Panc1 (cell line): Measurements from ENCODE around the gene EMX2. TPM values are rescaled to one million over a fixed set of nuclear protein-coding genes. Genes with fewer than 3 reads are reported as not detected.

Source experiments
- ATAC-seq: fragments of 200-7000 bp; cut with Tn5 transposase; 2 replicates; pipeline ENCODE4 v1.9.1; 2020; ENCODE audit warnings: mild to moderate bottlenecking, moderate library complexity
- BruUV-seq: library from RNA; stranded (reverse); fragments of 400-500 nt; replicated peaks from 2 replicates; lab custom pipeline; 2021; lab: Mats Ljungman, UMichigan
- CTCF ChIA-PET: fragments of 300-600 bp; sonication (Branson Sonifier 250); formaldehyde crosslinking; loops from one replicate; lab custom pipeline; 2022; ENCODE audit warnings: antibody characterized with exemption; lab: Charles Lee
- POLR2A ChIA-PET: fragments of 300-600 bp; sonication (Branson Sonifier 250); formaldehyde crosslinking; loops from one replicate; lab custom pipeline; 2022; ENCODE audit warnings: antibody characterized with exemption; lab: Charles Lee
- DNase-seq: peaks from one replicate; pipeline ENCODE4 v3.0.0-alpha.2; 2010; ENCODE audit warnings: low read depth, low spot score
- H3K27ac ChIP-seq: 2 replicates; pipeline ENCODE4 v1.5.1; 2011; ENCODE audit warnings: mild to moderate bottlenecking, low read length, inconsistent platforms
- H3K27me3 ChIP-seq: fragments of 200-500 bp; sonication (Bioruptor generic); 2 replicates; pipeline ENCODE4 v1.6.0; 2014; ENCODE audit warnings: low read length, inconsistent platforms; ENCODE audit not compliant: control insufficient read depth, insufficient read depth
- H3K36me3 ChIP-seq: fragments of 200-500 bp; sonication (Bioruptor generic); 2 replicates; pipeline ENCODE4 v1.5.1; 2014; ENCODE audit warnings: inconsistent platforms, mild to moderate bottlenecking, low read length, moderate library complexity; ENCODE audit not compliant: control insufficient read depth, insufficient read depth
- H3K4me1 ChIP-seq: 2 replicates; pipeline ENCODE4 v1.5.1; 2011; ENCODE audit warnings: inconsistent platforms, mild to moderate bottlenecking, low read length, moderate library complexity; ENCODE audit not compliant: control insufficient read depth, insufficient read depth
- H3K4me3 ChIP-seq, 2 experiments: 2 replicates each; pipeline ENCODE4 v1.5.1; 2011 to 2012; ENCODE audit warnings: low read depth in 2 of 2, low read length in 2 of 2, mild to moderate bottlenecking in 2 of 2, inconsistent platforms in 1 of 2, moderate library complexity in 1 of 2
- H3K9me3 ChIP-seq: fragments of 200-500 bp; sonication (Bioruptor generic); 2 replicates; pipeline ENCODE4 v1.5.1; 2014; ENCODE audit warnings: low read depth, mild to moderate bottlenecking, inconsistent platforms, low read length, moderate library complexity; ENCODE audit not compliant: control insufficient read depth, insufficient read depth
- SIN3A ChIP-seq: IDR thresholded peaks from 2 replicates; pipeline ENCODE4 v1.6.1; 2012; ENCODE audit warnings: low read depth, mild to moderate bottlenecking, low read length, moderate library complexity, borderline replicate concordance; ENCODE audit not compliant: insufficient read depth
- TCF7L2 ChIP-seq: IDR thresholded peaks from 2 replicates; pipeline ENCODE4 v1.6.1; 2011; ENCODE audit warnings: mild to moderate bottlenecking, low read depth, low read length, inconsistent platforms
- in situ Hi-C: cut with HindIII; loops from 2 replicates; pipeline ENCODE4 v1.10.0; 2016; ENCODE audit warnings: low sequenced_read_pairs, low pct_unique_long_range_greater_than_20kb
- intact Hi-C: fragments of 100-400 bp; cut with micrococcal nuclease; formaldehyde crosslinking; loops from one replicate; pipeline ENCODE4 v1.10.0; 2022; ENCODE audit not compliant: unreplicated experiment
- total RNA-seq: library from RNA; stranded (reverse); gene quantifications from one replicate; pipeline ENCODE4 v1.2.1, GENCODE V29; 2021; ENCODE audit not compliant: unreplicated experiment
- TF ChIP-seq, protein P1 (sequence below): fragments of 450-650 bp; IDR thresholded peaks from 2 replicates; pipeline ENCODE4 v1.5.1; 2017; ENCODE audit warnings: mild to moderate bottlenecking
- TF ChIP-seq, protein P2 (sequence below), 2 experiments: IDR thresholded peaks; 2 replicates each; pipeline ENCODE4 v1.6.1; 2011 to 2012; ENCODE audit warnings: low read depth in 2 of 2, control low read depth in 1 of 2, low read length in 1 of 2, mild to moderate bottlenecking in 1 of 2, moderate library complexity in 1 of 2; ENCODE audit not compliant: insufficient read depth in 1 of 2

EMX2 gene
- total RNA-seq, 1 experiment from 2014 or later, result not detected

DNA sequence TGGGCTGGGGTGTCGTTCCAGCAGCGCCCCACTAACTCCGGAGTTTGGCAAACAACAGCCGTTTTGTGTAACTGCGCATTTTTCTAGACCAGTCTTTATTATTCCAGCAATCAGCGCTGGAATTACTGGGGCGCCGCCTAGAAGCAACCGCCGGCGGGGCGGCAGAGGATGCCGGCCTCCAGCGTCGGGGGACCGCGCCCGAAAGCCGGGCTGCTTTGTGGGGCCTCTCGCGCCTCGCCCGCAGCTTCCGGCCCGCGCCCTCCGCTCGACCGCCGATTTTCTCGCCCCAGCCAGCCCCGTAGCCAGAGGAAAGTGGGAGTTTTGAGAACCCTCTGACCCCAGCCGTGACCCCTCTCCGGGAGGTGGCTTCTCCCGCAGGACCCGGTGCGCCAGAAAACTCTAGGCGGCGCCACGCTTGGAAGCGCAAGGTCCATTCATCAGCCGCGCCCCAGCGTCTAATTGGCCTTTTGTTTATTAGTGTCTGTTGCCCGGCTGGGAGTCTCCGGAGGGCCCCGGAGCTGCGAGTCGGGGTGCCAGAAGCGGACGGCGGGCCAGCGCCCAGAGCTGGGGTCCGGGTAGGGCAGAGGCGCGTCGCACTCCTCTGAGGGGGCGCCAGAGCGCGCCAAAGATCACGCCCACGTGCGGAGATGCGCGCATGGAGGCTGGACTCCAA, 10.7 kb downstream of the EMX2 start:
- in situ Hi-C loops, result no loop called here
- intact Hi-C loops, result no loop called here
- Histone ChIP-seq H3K27ac (no peak overlapping the region), H3K4me1 (no peaks in the 10 kb centered on the region), H3K27me3 (peaks cover 52% of the 10 kb centered on the region), H3K4me3 (no peak overlapping the region), H3K36me3 (no peaks in the 10 kb centered on the region; the same call in 1 of the 2 replicates), H3K9me3 (no peaks in the 10 kb centered on the region)
- BruUV-seq, result no TSS peak
- no peak for TF ChIP-seq SIN3A
- no peak for TF ChIP-seq TCF7L2
- TF ChIP-seq, protein P1, sequence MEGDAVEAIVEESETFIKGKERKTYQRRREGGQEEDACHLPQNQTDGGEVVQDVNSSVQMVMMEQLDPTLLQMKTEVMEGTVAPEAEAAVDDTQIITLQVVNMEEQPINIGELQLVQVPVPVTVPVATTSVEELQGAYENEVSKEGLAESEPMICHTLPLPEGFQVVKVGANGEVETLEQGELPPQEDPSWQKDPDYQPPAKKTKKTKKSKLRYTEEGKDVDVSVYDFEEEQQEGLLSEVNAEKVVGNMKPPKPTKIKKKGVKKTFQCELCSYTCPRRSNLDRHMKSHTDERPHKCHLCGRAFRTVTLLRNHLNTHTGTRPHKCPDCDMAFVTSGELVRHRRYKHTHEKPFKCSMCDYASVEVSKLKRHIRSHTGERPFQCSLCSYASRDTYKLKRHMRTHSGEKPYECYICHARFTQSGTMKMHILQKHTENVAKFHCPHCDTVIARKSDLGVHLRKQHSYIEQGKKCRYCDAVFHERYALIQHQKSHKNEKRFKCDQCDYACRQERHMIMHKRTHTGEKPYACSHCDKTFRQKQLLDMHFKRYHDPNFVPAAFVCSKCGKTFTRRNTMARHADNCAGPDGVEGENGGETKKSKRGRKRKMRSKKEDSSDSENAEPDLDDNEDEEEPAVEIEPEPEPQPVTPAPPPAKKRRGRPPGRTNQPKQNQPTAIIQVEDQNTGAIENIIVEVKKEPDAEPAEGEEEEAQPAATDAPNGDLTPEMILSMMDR, result no peak; the same call in 1 of the 2 replicates
- DNase-seq, result no peak
- no peak for ATAC-seq
- ChIA-PET CTCF (no interaction called here), POLR2A (no interaction called here)

DNA sequence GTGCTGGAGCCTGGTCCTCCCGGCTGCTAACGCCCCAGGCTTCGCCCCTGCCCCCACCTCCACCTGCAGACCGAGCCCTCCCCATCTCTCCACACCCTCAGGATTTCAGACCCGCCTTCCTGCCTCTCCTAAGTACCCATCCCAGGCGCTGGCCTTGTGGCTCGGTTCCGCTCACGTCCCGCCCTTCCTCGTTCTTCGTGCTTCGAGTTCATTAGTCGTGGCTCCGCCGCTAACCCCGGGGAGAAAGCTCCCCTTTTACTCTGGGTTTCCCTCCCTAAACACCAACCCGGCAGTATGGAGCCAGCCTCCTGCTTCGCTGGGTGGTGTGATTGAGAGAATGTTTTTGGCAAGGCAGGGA, 11.2 kb downstream of the EMX2 start:
- Histone ChIP-seq H3K4me3 (no peak overlapping the region), H3K4me1 (no peaks in the 10 kb centered on the region), H3K9me3 (no peaks in the 10 kb centered on the region), H3K36me3 (no peaks in the 10 kb centered on the region; the same call in 1 of the 2 replicates), H3K27ac (no peak overlapping the region), H3K27me3 (peaks cover 48% of the 10 kb centered on the region)
- DNase-seq, result no peak
- POLR2A ChIA-PET, result no interaction called here
- intact Hi-C loops, result no loop called here
- TF ChIP-seq, protein P1, result no peak; the same call in 1 of the 2 replicates
- TF ChIP-seq SIN3A, result no peak
- TF ChIP-seq, protein P2, sequence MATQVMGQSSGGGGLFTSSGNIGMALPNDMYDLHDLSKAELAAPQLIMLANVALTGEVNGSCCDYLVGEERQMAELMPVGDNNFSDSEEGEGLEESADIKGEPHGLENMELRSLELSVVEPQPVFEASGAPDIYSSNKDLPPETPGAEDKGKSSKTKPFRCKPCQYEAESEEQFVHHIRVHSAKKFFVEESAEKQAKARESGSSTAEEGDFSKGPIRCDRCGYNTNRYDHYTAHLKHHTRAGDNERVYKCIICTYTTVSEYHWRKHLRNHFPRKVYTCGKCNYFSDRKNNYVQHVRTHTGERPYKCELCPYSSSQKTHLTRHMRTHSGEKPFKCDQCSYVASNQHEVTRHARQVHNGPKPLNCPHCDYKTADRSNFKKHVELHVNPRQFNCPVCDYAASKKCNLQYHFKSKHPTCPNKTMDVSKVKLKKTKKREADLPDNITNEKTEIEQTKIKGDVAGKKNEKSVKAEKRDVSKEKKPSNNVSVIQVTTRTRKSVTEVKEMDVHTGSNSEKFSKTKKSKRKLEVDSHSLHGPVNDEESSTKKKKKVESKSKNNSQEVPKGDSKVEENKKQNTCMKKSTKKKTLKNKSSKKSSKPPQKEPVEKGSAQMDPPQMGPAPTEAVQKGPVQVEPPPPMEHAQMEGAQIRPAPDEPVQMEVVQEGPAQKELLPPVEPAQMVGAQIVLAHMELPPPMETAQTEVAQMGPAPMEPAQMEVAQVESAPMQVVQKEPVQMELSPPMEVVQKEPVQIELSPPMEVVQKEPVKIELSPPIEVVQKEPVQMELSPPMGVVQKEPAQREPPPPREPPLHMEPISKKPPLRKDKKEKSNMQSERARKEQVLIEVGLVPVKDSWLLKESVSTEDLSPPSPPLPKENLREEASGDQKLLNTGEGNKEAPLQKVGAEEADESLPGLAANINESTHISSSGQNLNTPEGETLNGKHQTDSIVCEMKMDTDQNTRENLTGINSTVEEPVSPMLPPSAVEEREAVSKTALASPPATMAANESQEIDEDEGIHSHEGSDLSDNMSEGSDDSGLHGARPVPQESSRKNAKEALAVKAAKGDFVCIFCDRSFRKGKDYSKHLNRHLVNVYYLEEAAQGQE (IDR thresholded peaks at IDR 0.05; ENCODE audit: insufficient read depth in 1 of 2, low read depth in 2 of 2, low read length in 1 of 2), result no peak
- BruUV-seq, result no TSS peak
- CTCF ChIA-PET, result no interaction called here
- in situ Hi-C loops, result no loop called here
- ATAC-seq, result no peak
